ENCODE data around the gene FNIP1. TPM values are rescaled to one million over a fixed set of nuclear protein-coding genes. Genes with fewer than 3 reads are reported as not detected.
"Not testable (repeated sequence)": the region's sequence is repeated elsewhere in the genome, so short reads cannot be mapped to it uniquely, and the experiment has no call there.

Gene FNIP1
- total and polyA plus RNA-seq, 12 donors: 2.8 to 41.7 (median 32.7) TPM

- intact Hi-C loops (cut with DNase I): no loop called here
- no peak for TF ChIP-seq CTCF (IDR thresholded peaks at IDR 0.05)
- ATAC-seq (peak in 1 of 8 donors; percentile 34), DNase-seq (no peak)
- H3K4me3 ChIP-seq: no peak overlapping the region
- 70 to 74% methylated on average over 1 of the region's 1 CpG for WGBS, 2 donors
- peaks cover 0 to 12% (median 7%) of the 10 kb centered on the region in 9 donors for H3K4me1 ChIP-seq
- no peaks in the 10 kb centered on the region for H3K27me3 ChIP-seq
- peaks cover 0 to 28% (median 8%) of the 10 kb centered on the region in 11 donors for H3K9me3 ChIP-seq
- peak overlapping the region in 3 of 10 donors; percentile 34 to 50 (median 39) for H3K27ac ChIP-seq
- H3K36me3 ChIP-seq: peaks cover 0 to 49% (median 11%) of the 10 kb centered on the region in 9 donors
These were observed 76.1 kb downstream of the FNIP1 start for GRCh38 chr5:131720714-131721113.

GRCh38 chr5:131719564-131719963 lies 77.3 kb downstream of the FNIP1 start:
- no peak for ATAC-seq
- peaks cover 0 to 60% (median 11%) of the 10 kb centered on the region in 9 donors for H3K36me3 ChIP-seq

GRCh38 chr5:131718487-131719014 lies 78.3 kb downstream of the FNIP1 start:
- Histone ChIP-seq H3K27ac (no peak overlapping the region), H3K9me3 (peaks cover 0 to 18% (median 8%) of the 10 kb centered on the region in 11 donors), H3K27me3 (no peaks in the 10 kb centered on the region), H3K4me3 (no peak overlapping the region), H3K36me3 (peaks cover 0 to 70% (median 16%) of the 10 kb centered on the region in 9 donors), H3K4me1 (peaks cover 0 to 12% (median 7%) of the 10 kb centered on the region in 9 donors)
- no peak for DNase-seq
- no peak for TF ChIP-seq CTCF (IDR thresholded peaks at IDR 0.05)
- 89 to 94% methylated on average over 5 of the region's 5 CpGs for WGBS, 2 donors
- ATAC-seq: no peak
- intact Hi-C loops (cut with DNase I): no loop called here

More at GRCh38 chr5:131719564-131719963, 77.3 kb downstream of the FNIP1 start:
- intact Hi-C loops (cut with DNase I): no loop called here
- H3K4me1 ChIP-seq: peaks cover 0 to 12% (median 7%) of the 10 kb centered on the region in 9 donors
- H3K4me3 ChIP-seq: no peak overlapping the region
- H3K27ac ChIP-seq: no peak overlapping the region
- DNase-seq: no peak
- WGBS, 2 donors: 93 to 94% methylated on average over 1 of the region's 1 CpG
- TF ChIP-seq CTCF (IDR thresholded peaks at IDR 0.05): no peak
- H3K27me3 ChIP-seq: no peaks in the 10 kb centered on the region
- peaks cover 0 to 22% (median 8%) of the 10 kb centered on the region in 11 donors for H3K9me3 ChIP-seq

GRCh38 chr5:131717164-131717563 lies 79.7 kb downstream of the FNIP1 start:
- intact Hi-C loops (cut with DNase I); H3K27me3 ChIP-seq; H3K4me3 ChIP-seq; ATAC-seq; H3K27ac ChIP-seq; DNase-seq: not testable (repeated sequence)
- Histone ChIP-seq H3K4me1 (peaks cover 0 to 12% (median 7%) of the 10 kb centered on the region in 9 donors), H3K9me3 (peaks cover 0 to 18% (median 8%) of the 10 kb centered on the region in 11 donors), H3K36me3 (peaks cover 0 to 82% (median 16%) of the 10 kb centered on the region in 9 donors)
- WGBS, 2 donors: 96% methylated on average over 3 of the region's 3 CpGs

GRCh38 chr5:131716650-131717049 lies 80.2 kb downstream of the FNIP1 start:
- H3K27me3 ChIP-seq: no peaks in the 10 kb centered on the region
- H3K27ac ChIP-seq: no peak overlapping the region
- DNase-seq: no peak
- peaks cover 0 to 18% (median 8%) of the 10 kb centered on the region in 11 donors for H3K9me3 ChIP-seq
- H3K4me3 ChIP-seq: no peak overlapping the region
- ATAC-seq: no peak
- TF ChIP-seq CTCF (IDR thresholded peaks at IDR 0.05): no peak
- peaks cover 0 to 12% (median 7%) of the 10 kb centered on the region in 9 donors for H3K4me1 ChIP-seq
- intact Hi-C loops (cut with DNase I): no loop called here
- peaks cover 0 to 78% (median 16%) of the 10 kb centered on the region in 9 donors for H3K36me3 ChIP-seq
